Aorta (tissue), 5 donors: ENCODE data around the gene POLD3. TPM values are rescaled to one million over a fixed set of nuclear protein-coding genes. Genes with fewer than 3 reads are reported as not detected.

ENCODE experiments used
- ATAC-seq: fragments of 200-7000 bp; cut with Tn5 transposase; one replicate; pipeline ENCODE4 v1.9.1; 2022; ENCODE audit warnings: moderate library complexity; ENCODE audit not compliant: low FRiP score
- DNase-seq, 2 donors: peaks; one replicate each; pipeline ENCODE4 v3.0.0-alpha.2; 2020
- H3K27ac ChIP-seq, 2 donors: one replicate each; pipeline ENCODE4 v1.5.1; 2013; ENCODE audit warnings: low read length in 2 of 2, mild to moderate bottlenecking in 2 of 2, moderate library complexity in 2 of 2, control low read depth in 1 of 2, inconsistent platforms in 1 of 2, low read depth in 1 of 2
- H3K27me3 ChIP-seq, 2 donors: one replicate each; pipeline ENCODE4 v1.6.1; 2013; ENCODE audit warnings: control low read depth in 1 of 2, low read length in 1 of 2, mild to moderate bottlenecking in 1 of 2, moderate library complexity in 1 of 2; ENCODE audit not compliant: insufficient read depth in 2 of 2, control insufficient read depth in 1 of 2
- H3K36me3 ChIP-seq, 2 donors: one replicate each; pipeline ENCODE4 v1.6.1; 2013; ENCODE audit warnings: control low read depth in 1 of 2, low read length in 1 of 2, mild to moderate bottlenecking in 1 of 2; ENCODE audit not compliant: insufficient read depth in 2 of 2, control insufficient read depth in 1 of 2
- H3K4me1 ChIP-seq, 2 donors: one replicate each; pipeline ENCODE4 v1.6.1; 2013; ENCODE audit warnings: low read length in 2 of 2, control low read depth in 1 of 2, mild to moderate bottlenecking in 1 of 2, moderate library complexity in 1 of 2; ENCODE audit not compliant: insufficient read depth in 2 of 2, control insufficient read depth in 1 of 2
- H3K4me3 ChIP-seq, 2 donors: one replicate each; pipeline ENCODE4 v1.5.1; 2013; ENCODE audit warnings: low read length in 2 of 2, control low read depth in 1 of 2, mild to moderate bottlenecking in 1 of 2
- H3K9me3 ChIP-seq: one replicate; pipeline ENCODE4 v1.6.1; 2013; ENCODE audit warnings: mild to moderate bottlenecking, low read length; ENCODE audit not compliant: control insufficient read depth
- WGBS, 2 donors: extraction: QIAGEN DNeasy Blood & Tissue Kit; methylation state at CpG; one replicate each; pipeline ENCODE4 v1.1.7; 2013; 5-methylcytosine and 5-hydroxymethylcytosine counted together
- intact Hi-C, 2 donors: fragments of 100-400 bp; cut with DNase I; formaldehyde crosslinking; loops; one replicate each; pipeline versions ENCODE4 v1.14.2 to v1.15.0; 2022
- polyA plus RNA-seq, 2 donors: library from polyadenylated mRNA; stranded (reverse); fragments of 200-250 nt; gene quantifications; one replicate each; pipeline ENCODE4 v1.2.3, GENCODE V29; 2013
- total RNA-seq, 2 donors: library from RNA; stranded (reverse); fragmentation: NEBNext Ultra II Directional; extraction: Animal tissue kit (Norgen Biotek cat#: 25700); gene quantifications; one replicate each; pipeline ENCODE4 v1.2.1, GENCODE V29; 2021
- donor health status: healthy with polysubstance abuse.
- donor health status: Bipolar disorder and iron deficiency.
- donor health status: DM: no; HTN: no; CAD: no.
- donor health status: DM: no; HTN: no; CAD: no.
- donor health status: DM: yes; HTN: yes; CAD: no.

Gene POLD3
- total and polyA plus RNA-seq, 4 donors: 3.9 to 19.0 (median 11.4) TPM

DNA sequence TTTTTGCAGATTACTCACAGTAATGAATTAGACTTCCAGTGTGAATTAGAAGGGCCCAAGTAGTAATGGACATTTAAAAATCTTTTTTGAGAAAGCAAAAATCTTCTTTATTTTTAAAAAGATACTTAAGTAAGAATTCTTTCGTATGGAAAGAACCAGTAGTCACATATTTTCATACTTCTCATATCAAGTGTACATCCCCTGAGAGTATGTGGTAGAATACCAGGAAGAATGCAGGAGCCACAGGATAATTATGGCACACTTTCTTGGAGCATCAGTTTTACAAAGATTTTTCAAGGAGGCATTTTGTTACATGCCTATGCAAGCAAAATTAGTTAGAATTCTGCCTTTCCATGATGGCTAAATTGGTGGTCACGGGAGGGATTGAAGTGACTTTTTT lies 28.1 kb downstream of the POLD3 start:
- WGBS, 2 donors: 68 to 76% methylated on average over 2 of the region's 2 CpGs
- no peaks in the 10 kb centered on the region for H3K36me3 ChIP-seq

GRCh38 chr11:74626130-74626529 lies 33.7 kb downstream of the POLD3 start:
- DNase-seq (no peak), ATAC-seq (no peak)
- Histone ChIP-seq H3K4me3 (no peak overlapping the region), H3K4me1 (no peaks in the 10 kb centered on the region), H3K27ac (no peak overlapping the region), H3K27me3 (no peaks in the 10 kb centered on the region), H3K36me3 (no peaks in the 10 kb centered on the region), H3K9me3 (no peaks in the 10 kb centered on the region)
- intact Hi-C loops: no loop called here
- WGBS, 2 donors: 67 to 79% methylated on average over 4 of the region's 4 CpGs

More for the DNA sequence above, 28.1 kb downstream of the POLD3 start:
- DNase-seq (no peak), ATAC-seq (no peak)
- Histone ChIP-seq H3K27ac (no peak overlapping the region), H3K4me1 (no peaks in the 10 kb centered on the region), H3K4me3 (no peak overlapping the region), H3K27me3 (no peaks in the 10 kb centered on the region), H3K9me3 (no peaks in the 10 kb centered on the region)
- intact Hi-C loops: no loop called here

DNA sequence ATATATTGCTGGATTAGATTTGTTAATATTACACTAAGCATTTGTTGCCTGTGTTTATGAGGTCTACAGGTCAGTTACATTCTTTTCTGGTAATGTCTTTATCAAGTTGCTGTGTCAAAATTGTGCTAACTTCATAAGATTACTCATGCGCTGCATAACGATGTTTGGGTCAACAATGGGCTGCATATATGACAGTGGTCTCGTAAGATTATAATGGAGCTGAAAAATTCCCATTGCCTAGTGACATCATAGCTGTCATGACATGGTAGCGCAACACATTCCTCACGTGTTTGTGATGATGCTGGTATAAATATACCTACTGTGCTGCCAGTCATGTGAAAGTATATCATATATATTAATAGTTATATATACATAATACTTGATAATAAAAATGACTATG lies 34.2 kb downstream of the POLD3 start:
- H3K4me3 ChIP-seq: no peak overlapping the region
- H3K27me3 ChIP-seq: no peaks in the 10 kb centered on the region
- H3K4me1 ChIP-seq: no peaks in the 10 kb centered on the region
- H3K36me3 ChIP-seq: no peaks in the 10 kb centered on the region
- H3K9me3 ChIP-seq: no peaks in the 10 kb centered on the region
- 93 to 96% methylated on average over 5 of the region's 5 CpGs for WGBS, 2 donors
- DNase-seq (no peak), ATAC-seq (no peak)
- H3K27ac ChIP-seq: no peak overlapping the region
- intact Hi-C loops: no loop called here

- WGBS, 2 donors: 91 to 92% methylated on average over 3 of the region's 3 CpGs
- DNase-seq (no peak), ATAC-seq (no peak)
- intact Hi-C loops: no loop called here
- Histone ChIP-seq H3K36me3 (no peaks in the 10 kb centered on the region), H3K4me1 (no peaks in the 10 kb centered on the region), H3K4me3 (no peak overlapping the region), H3K27ac (no peak overlapping the region), H3K9me3 (no peaks in the 10 kb centered on the region), H3K27me3 (no peaks in the 10 kb centered on the region)
Observed at GRCh38 chr11:74627381-74627780, 35.0 kb downstream of the POLD3 start.

GRCh38 chr11:74630043-74630442 lies 37.7 kb downstream of the POLD3 start:
- ATAC-seq: no peak
- H3K4me3 ChIP-seq: no peak overlapping the region
- intact Hi-C loops: loop anchor here in 1 of 2 donors (10.0 kb wide), 1 partner anchor 95 kb away; no protein-coding TSS in a partner anchor
- no peaks in the 10 kb centered on the region for H3K27me3 ChIP-seq
- DNase-seq: no peak
- no peaks in the 10 kb centered on the region for H3K9me3 ChIP-seq
- H3K4me1 ChIP-seq: no peaks in the 10 kb centered on the region
- no peak overlapping the region for H3K27ac ChIP-seq
- WGBS, 2 donors: 94 to 97% methylated on average over 2 of the region's 2 CpGs
- no peaks in the 10 kb centered on the region for H3K36me3 ChIP-seq

- no peak overlapping the region for H3K27ac ChIP-seq
- H3K9me3 ChIP-seq: no peaks in the 10 kb centered on the region
- H3K4me3 ChIP-seq: no peak overlapping the region
- intact Hi-C loops: loop anchor here in 1 of 2 donors (10.0 kb wide), 1 partner anchor 91 kb away; no protein-coding TSS in a partner anchor
- peaks cover 0 to 2% of the 10 kb centered on the region in 2 donors for H3K4me1 ChIP-seq
- no peaks in the 10 kb centered on the region for H3K36me3 ChIP-seq
- no peaks in the 10 kb centered on the region for H3K27me3 ChIP-seq
- ATAC-seq: no peak
- 85 to 89% methylated on average over 5 of the region's 5 CpGs for WGBS, 2 donors
- DNase-seq: no peak
Observed at GRCh38 chr11:74633406-74634393, 41.3 kb downstream of the POLD3 start.

GRCh38 chr11:74634537-74634936 lies 42.2 kb downstream of the POLD3 start:
- H3K36me3 ChIP-seq: no peaks in the 10 kb centered on the region
- 33 to 34% methylated on average over 4 of the region's 4 CpGs for WGBS, 2 donors
- no peak overlapping the region for H3K4me3 ChIP-seq
- peaks cover 0 to 2% of the 10 kb centered on the region in 2 donors for H3K4me1 ChIP-seq
- no peak overlapping the region for H3K27ac ChIP-seq
- intact Hi-C loops: loop anchor here in 1 of 2 donors (10.0 kb wide), 1 partner anchor 90 kb away; no protein-coding TSS in a partner anchor
- no peak for ATAC-seq
- DNase-seq: no peak
- no peaks in the 10 kb centered on the region for H3K27me3 ChIP-seq
- H3K9me3 ChIP-seq: no peaks in the 10 kb centered on the region

- intact Hi-C loops: loop anchor here in 1 of 2 donors (10.0 kb wide), 1 partner anchor 88 kb away; no protein-coding TSS in a partner anchor
- no peak overlapping the region for H3K27ac ChIP-seq
- peaks cover 0 to 2% of the 10 kb centered on the region in 2 donors for H3K4me1 ChIP-seq
- H3K9me3 ChIP-seq: no peaks in the 10 kb centered on the region
- peaks cover 0 to 4% of the 10 kb centered on the region in 2 donors for H3K36me3 ChIP-seq
- ATAC-seq (no peak), DNase-seq (no peak)
- 91 to 100% methylated on average over 1 of the region's 1 CpG for WGBS, 2 donors
- no peak overlapping the region for H3K4me3 ChIP-seq
- H3K27me3 ChIP-seq: no peaks in the 10 kb centered on the region
Observed at GRCh38 chr11:74636630-74637184, 44.3 kb downstream of the POLD3 start.
